ENCODE measurements around the gene SIAE. TPM values are rescaled to one million over a fixed set of nuclear protein-coding genes. Genes with fewer than 3 reads are reported as not detected.
"Not testable (repeated sequence)": the region's sequence is repeated elsewhere in the genome, so short reads cannot be mapped to it uniquely, and the experiment has no call there.

The SIAE gene
- total RNA-seq, 1 donor from 2014 or later: 13.8 TPM

DNA sequence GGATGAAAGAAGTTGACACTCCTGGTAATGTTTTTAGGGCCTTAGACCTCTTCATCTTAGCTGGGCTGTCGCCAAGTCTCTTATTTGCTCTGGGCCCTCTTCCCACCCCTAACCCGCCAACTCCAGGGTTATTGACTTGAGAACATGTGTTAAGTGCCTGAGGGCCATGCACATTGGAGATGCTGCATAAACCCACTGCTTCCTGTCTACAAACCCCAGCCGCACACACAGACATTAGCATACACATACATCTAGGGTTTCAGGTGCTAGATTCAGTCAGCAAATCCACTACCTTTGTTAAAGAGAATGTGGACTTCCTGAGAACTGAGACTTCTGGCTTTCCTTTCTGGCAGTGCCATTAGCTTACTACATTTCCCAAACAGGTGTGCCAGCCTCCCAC lies 61.5 kb downstream of the SIAE start:
- Mint-ChIP-seq H3K9me3 (ENCODE audit: unreplicated experiment) (no peaks in the 10 kb centered on the region), H3K36me3 (ENCODE audit: unreplicated experiment) (no peaks in the 10 kb centered on the region), H3K27me3 (ENCODE audit: unreplicated experiment) (peaks cover 33% of the 10 kb centered on the region), H3K4me3 (ENCODE audit: unreplicated experiment) (no peak overlapping the region), H3K27ac (ENCODE audit: unreplicated experiment) (no peak overlapping the region), H3K4me1 (ENCODE audit: unreplicated experiment) (no peaks in the 10 kb centered on the region)
- DNase-seq (ENCODE audit: extremely low spot score, unreplicated experiment): no peak
- no peak for TF ChIP-seq CTCF (IDR thresholded peaks at IDR 0.05)

DNA sequence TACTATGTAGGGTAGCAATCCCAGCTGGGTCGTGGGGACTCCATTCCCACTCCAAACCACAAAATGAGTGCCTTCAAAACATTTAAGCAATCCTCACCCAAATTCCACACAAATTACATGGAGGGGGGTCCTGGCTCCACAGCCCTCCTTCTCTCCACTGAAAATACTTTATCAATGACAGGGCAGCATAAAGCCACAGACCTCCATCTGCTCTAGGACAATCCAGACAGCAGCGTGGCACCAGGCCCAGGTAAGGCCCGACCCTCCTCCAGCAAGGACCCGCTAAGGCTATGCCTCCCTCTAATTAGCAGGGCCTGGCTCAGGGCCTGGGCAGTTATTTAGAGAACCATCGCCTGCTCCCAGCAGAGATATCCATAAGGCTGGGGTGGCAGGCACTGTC lies 62.5 kb downstream of the SIAE start, which contains the start of gene PANX3:
Gene PANX3, plus strand, starts transcription at position 365 of the 400 bp plus-strand sequence. CDS start 129 bp downstream, outside the sequence.
- Mint-ChIP-seq H3K27me3 (ENCODE audit: unreplicated experiment) (peaks cover 34% of the 10 kb centered on the region), H3K4me1 (ENCODE audit: unreplicated experiment) (no peaks in the 10 kb centered on the region), H3K4me3 (ENCODE audit: unreplicated experiment) (no peak within 1 kb of the TSS), H3K27ac (ENCODE audit: unreplicated experiment) (no peak within 1 kb of the TSS), H3K9me3 (ENCODE audit: unreplicated experiment) (no peaks in the 10 kb centered on the region), H3K36me3 (ENCODE audit: unreplicated experiment) (no peaks in the 10 kb centered on the region)
- DNase-seq (ENCODE audit: extremely low spot score, unreplicated experiment): no peak
- TF ChIP-seq CTCF (IDR thresholded peaks at IDR 0.05): no peak

DNA sequence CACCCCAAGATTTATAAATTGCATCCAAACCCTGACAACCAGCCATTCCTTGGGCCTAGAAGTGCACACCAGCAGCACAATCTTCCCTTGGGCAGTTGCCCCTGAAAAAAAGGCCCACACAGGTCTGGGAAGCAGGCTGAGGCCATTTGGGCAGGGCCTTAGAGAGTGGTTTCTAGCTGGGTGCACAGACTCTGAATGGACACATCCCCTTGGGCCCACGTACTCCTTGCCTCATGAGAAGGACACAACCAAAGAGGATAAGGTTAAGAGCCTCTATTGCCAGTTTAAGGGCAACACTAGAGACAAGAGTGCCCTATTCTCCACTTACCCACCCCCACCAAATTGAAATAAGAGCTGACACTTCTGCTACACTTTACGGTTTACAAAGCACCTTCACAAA lies 63.2 kb downstream of the SIAE start:
- H3K36me3 Mint-ChIP-seq (ENCODE audit: unreplicated experiment): no peaks in the 10 kb centered on the region
- H3K9me3 Mint-ChIP-seq (ENCODE audit: unreplicated experiment): no peaks in the 10 kb centered on the region
- H3K4me3 Mint-ChIP-seq (ENCODE audit: unreplicated experiment): no peak overlapping the region
- peaks cover 32% of the 10 kb centered on the region for H3K27me3 Mint-ChIP-seq (ENCODE audit: unreplicated experiment)
- no peak overlapping the region for H3K27ac Mint-ChIP-seq (ENCODE audit: unreplicated experiment)
- DNase-seq (ENCODE audit: extremely low spot score, unreplicated experiment): no peak
- no peak for TF ChIP-seq CTCF (IDR thresholded peaks at IDR 0.05)
- no peaks in the 10 kb centered on the region for H3K4me1 Mint-ChIP-seq (ENCODE audit: unreplicated experiment)

DNA sequence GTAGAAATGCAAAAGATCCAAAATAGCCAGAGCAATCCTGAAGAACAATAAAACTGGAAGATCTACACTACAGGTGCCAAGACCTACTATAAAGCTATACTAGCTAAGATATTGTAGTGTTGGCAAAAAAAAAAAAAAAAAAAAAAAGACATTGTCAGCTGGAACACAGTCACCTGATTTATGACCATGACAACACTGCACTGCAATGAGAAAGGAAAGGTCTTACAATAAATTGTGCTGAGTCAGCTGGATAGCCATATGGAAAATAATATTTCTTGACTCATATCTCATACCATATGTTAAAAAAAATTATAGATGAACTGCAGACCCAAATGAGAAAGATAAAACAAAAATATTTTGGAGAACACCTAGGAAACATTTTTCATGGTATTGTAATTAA lies 65.4 kb downstream of the SIAE start:
- no peak overlapping the region for H3K4me3 Mint-ChIP-seq (ENCODE audit: unreplicated experiment)
- DNase-seq (ENCODE audit: extremely low spot score, unreplicated experiment): no peak
- no peaks in the 10 kb centered on the region for H3K4me1 Mint-ChIP-seq (ENCODE audit: unreplicated experiment)
- no peak for TF ChIP-seq CTCF (IDR thresholded peaks at IDR 0.05)
- H3K27ac Mint-ChIP-seq (ENCODE audit: unreplicated experiment): no peak overlapping the region
- H3K9me3 Mint-ChIP-seq (ENCODE audit: unreplicated experiment): no peaks in the 10 kb centered on the region
- H3K27me3 Mint-ChIP-seq (ENCODE audit: unreplicated experiment): peaks cover 24% of the 10 kb centered on the region
- H3K36me3 Mint-ChIP-seq (ENCODE audit: unreplicated experiment): no peaks in the 10 kb centered on the region

GRCh38 chr11:124605719-124606118 lies 67.8 kb downstream of the SIAE start:
- TF ChIP-seq CTCF (IDR thresholded peaks at IDR 0.05): no peak
- H3K9me3 Mint-ChIP-seq (ENCODE audit: unreplicated experiment): no peaks in the 10 kb centered on the region
- peaks cover 18% of the 10 kb centered on the region for H3K27me3 Mint-ChIP-seq (ENCODE audit: unreplicated experiment)
- no peaks in the 10 kb centered on the region for H3K4me1 Mint-ChIP-seq (ENCODE audit: unreplicated experiment)
- no peak for DNase-seq (ENCODE audit: extremely low spot score, unreplicated experiment)
- no peaks in the 10 kb centered on the region for H3K36me3 Mint-ChIP-seq (ENCODE audit: unreplicated experiment)
- H3K27ac Mint-ChIP-seq (ENCODE audit: unreplicated experiment): no peak overlapping the region
- H3K4me3 Mint-ChIP-seq (ENCODE audit: unreplicated experiment): no peak overlapping the region

DNA sequence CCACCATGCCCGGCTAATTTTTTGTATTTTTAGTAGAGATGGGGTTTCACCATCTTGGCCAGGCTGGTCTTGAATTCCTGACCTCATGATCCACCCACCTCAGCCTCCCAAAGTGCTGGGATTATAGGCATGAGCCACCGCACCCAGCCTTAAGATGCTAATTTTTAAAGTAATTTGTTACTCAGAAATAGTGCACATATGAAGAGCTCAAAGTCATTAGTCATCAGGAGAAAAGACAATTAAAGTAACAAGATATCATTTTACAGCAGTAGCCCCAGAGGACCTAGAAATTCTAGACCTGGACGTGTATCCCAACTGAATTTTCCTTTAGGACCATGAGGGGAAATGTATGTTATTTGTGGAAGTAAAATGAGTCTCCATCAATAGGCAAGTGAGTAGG lies 70.8 kb downstream of the SIAE start:
- H3K36me3 Mint-ChIP-seq (ENCODE audit: unreplicated experiment); DNase-seq (ENCODE audit: extremely low spot score, unreplicated experiment); H3K27ac Mint-ChIP-seq (ENCODE audit: unreplicated experiment); H3K4me3 Mint-ChIP-seq (ENCODE audit: unreplicated experiment); H3K4me1 Mint-ChIP-seq (ENCODE audit: unreplicated experiment); H3K9me3 Mint-ChIP-seq (ENCODE audit: unreplicated experiment): not testable (repeated sequence)
- peaks cover 16% of the 10 kb centered on the region for H3K27me3 Mint-ChIP-seq (ENCODE audit: unreplicated experiment)
